ENCODE measurements around the gene MRPS11.
"Not testable (repeated sequence)": the region's sequence is repeated elsewhere in the genome, so short reads cannot be mapped to it uniquely, and the experiment has no call there.

The MRPS11 gene

GRCh38 chr15:88467935-88468528, 524 bp downstream of the MRPS11 start:
- ATAC-seq, result peak; percentile 14; the same call in 2 of the 3 replicates
- TF ChIP-seq ZFP3 (CRISPR knock-in tag; IDR thresholded peaks at IDR 0.05) (no peak), BACH2 (CRISPR knock-in tag; IDR thresholded peaks at IDR 0.05; ENCODE audit: borderline replicate concordance) (no peak), ARNTL (CRISPR knock-in tag; IDR thresholded peaks at IDR 0.05; ENCODE audit: borderline replicate concordance, low read depth) (no peak), ISL1 (CRISPR knock-in tag; IDR thresholded peaks at IDR 0.05) (no peak)

DNA sequence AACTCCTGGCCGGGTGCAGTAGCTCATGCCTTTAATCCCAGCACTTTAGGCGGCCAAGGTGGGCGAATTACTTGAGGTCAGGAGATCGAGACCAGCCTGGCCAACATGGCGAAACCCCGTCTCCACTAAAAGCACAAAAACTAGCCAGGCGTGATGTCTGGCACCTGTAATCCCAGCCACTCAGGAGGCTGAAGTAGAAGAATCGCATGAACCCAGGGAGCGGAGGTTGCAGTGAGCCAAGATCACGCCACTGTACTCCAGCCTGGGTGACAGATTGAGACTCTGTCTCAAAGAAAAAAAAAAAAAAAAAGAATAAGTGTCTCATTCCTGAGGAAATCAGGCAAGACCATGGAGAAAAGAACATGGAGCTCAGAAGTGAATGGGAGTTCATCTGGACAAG, 1.2 kb downstream of the MRPS11 start:
- not testable (repeated sequence) for ATAC-seq

DNA sequence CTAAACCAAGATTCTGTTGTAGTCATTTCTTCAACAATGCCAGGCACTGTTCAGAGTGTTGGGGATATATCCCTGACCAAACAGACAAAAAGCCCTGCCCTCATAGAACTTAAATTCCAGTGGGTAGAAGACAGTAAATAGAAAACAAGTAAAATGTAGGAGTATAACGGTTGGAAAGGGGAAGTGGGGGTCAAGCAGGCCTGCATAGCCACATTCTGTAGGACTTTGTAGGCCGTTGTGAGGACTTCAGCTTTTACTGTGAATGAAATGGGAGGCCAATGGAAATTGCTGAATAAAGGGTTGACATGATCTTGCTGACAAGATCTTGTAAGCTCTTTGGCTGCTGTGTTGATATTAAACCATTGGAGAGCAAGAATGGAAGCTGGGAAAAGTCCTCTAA, 1.8 kb downstream of the MRPS11 start:
- TF ChIP-seq, protein P1, sequence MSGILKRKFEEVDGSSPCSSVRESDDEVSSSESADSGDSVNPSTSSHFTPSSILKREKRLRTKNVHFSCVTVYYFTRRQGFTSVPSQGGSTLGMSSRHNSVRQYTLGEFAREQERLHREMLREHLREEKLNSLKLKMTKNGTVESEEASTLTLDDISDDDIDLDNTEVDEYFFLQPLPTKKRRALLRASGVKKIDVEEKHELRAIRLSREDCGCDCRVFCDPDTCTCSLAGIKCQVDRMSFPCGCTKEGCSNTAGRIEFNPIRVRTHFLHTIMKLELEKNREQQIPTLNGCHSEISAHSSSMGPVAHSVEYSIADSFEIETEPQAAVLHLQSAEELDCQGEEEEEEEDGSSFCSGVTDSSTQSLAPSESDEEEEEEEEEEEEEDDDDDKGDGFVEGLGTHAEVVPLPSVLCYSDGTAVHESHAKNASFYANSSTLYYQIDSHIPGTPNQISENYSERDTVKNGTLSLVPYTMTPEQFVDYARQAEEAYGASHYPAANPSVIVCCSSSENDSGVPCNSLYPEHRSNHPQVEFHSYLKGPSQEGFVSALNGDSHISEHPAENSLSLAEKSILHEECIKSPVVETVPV (CRISPR knock-in tag; IDR thresholded peaks at IDR 0.05), result no peak
- TF ChIP-seq ZFP30 (CRISPR knock-in tag; IDR thresholded peaks at IDR 0.05) (no peak), TCF4 (CRISPR knock-in tag; IDR thresholded peaks at IDR 0.05; ENCODE audit: borderline replicate concordance) (no peak), CSDC2 (CRISPR knock-in tag; IDR thresholded peaks at IDR 0.05) (no peak), PATZ1 (CRISPR knock-in tag; IDR thresholded peaks at IDR 0.05; ENCODE audit: borderline replicate concordance) (no peak), ZFP3 (CRISPR knock-in tag; IDR thresholded peaks at IDR 0.05) (no peak), OSR1 (CRISPR knock-in tag; IDR thresholded peaks at IDR 0.05) (no peak), PPARA (CRISPR knock-in tag; IDR thresholded peaks at IDR 0.05; ENCODE audit: borderline replicate concordance) (no peak), GLIS3 (CRISPR knock-in tag; IDR thresholded peaks at IDR 0.05) (no peak)
- TF ChIP-seq, protein P2, sequence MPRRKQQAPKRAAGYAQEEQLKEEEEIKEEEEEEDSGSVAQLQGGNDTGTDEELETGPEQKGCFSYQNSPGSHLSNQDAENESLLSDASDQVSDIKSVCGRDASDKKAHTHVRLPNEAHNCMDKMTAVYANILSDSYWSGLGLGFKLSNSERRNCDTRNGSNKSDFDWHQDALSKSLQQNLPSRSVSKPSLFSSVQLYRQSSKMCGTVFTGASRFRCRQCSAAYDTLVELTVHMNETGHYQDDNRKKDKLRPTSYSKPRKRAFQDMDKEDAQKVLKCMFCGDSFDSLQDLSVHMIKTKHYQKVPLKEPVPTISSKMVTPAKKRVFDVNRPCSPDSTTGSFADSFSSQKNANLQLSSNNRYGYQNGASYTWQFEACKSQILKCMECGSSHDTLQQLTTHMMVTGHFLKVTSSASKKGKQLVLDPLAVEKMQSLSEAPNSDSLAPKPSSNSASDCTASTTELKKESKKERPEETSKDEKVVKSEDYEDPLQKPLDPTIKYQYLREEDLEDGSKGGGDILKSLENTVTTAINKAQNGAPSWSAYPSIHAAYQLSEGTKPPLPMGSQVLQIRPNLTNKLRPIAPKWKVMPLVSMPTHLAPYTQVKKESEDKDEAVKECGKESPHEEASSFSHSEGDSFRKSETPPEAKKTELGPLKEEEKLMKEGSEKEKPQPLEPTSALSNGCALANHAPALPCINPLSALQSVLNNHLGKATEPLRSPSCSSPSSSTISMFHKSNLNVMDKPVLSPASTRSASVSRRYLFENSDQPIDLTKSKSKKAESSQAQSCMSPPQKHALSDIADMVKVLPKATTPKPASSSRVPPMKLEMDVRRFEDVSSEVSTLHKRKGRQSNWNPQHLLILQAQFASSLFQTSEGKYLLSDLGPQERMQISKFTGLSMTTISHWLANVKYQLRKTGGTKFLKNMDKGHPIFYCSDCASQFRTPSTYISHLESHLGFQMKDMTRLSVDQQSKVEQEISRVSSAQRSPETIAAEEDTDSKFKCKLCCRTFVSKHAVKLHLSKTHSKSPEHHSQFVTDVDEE (CRISPR knock-in tag; IDR thresholded peaks at IDR 0.05), result no peak
- ATAC-seq, result no peak

- TF ChIP-seq POU6F1 (CRISPR knock-in tag; IDR thresholded peaks at IDR 0.05; ENCODE audit: borderline replicate concordance, low read depth) (no peak), ISL1 (CRISPR knock-in tag; IDR thresholded peaks at IDR 0.05) (no peak), ZFP3 (CRISPR knock-in tag; IDR thresholded peaks at IDR 0.05) (no peak), BACH2 (CRISPR knock-in tag; IDR thresholded peaks at IDR 0.05; ENCODE audit: borderline replicate concordance) (no peak)
- TF ChIP-seq, protein P2 (CRISPR knock-in tag; IDR thresholded peaks at IDR 0.05), result no peak
- no peak for ATAC-seq
Measured at GRCh38 chr15:88470625-88471372, 3.3 kb downstream of the MRPS11 start.
